H9 (cell line): ENCODE measurements around the gene ERN1. TPM values are rescaled to one million over a fixed set of nuclear protein-coding genes. Genes with fewer than 3 reads are reported as not detected.

Experiments
- DNase-seq: peaks from one replicate; pipeline ENCODE4 v3.0.0-alpha.2; 2017
- H2AFZ ChIP-seq: one replicate; pipeline ENCODE4 v1.6.1; 2013; ENCODE audit warnings: mild to moderate bottlenecking, low read length, control low read depth, moderate library complexity
- H2AK5ac ChIP-seq: 2 replicates; pipeline ENCODE4 v1.6.1; 2013; ENCODE audit warnings: low read length, control low read depth, mixed read lengths; ENCODE audit not compliant: insufficient read length
- H2BK120ac ChIP-seq: one replicate; pipeline ENCODE4 v1.6.1; 2013; ENCODE audit warnings: low read depth, mild to moderate bottlenecking, low read length, control low read depth, inconsistent platforms; ENCODE audit not compliant: poor library complexity, severe bottlenecking
- H2BK12ac ChIP-seq: 2 replicates; pipeline ENCODE4 v1.6.1; 2013; ENCODE audit warnings: low read length, control low read depth, mixed read lengths, low read depth; ENCODE audit not compliant: insufficient read length
- H2BK15ac ChIP-seq: 2 replicates; pipeline ENCODE4 v1.6.1; 2013; ENCODE audit warnings: low read depth, low read length, control low read depth
- H2BK20ac ChIP-seq: one replicate; pipeline ENCODE4 v1.6.1; 2013; ENCODE audit warnings: low read depth, mild to moderate bottlenecking, low read length, control low read depth, inconsistent platforms; ENCODE audit not compliant: poor library complexity, severe bottlenecking
- H2BK5ac ChIP-seq: 2 replicates; pipeline ENCODE4 v1.6.1; 2013; ENCODE audit warnings: low read length, control low read depth, mixed read lengths; ENCODE audit not compliant: insufficient read length
- H3K14ac ChIP-seq: 2 replicates; pipeline ENCODE4 v1.6.1; 2013; ENCODE audit warnings: low read length, control low read depth; ENCODE audit not compliant: insufficient read depth
- H3K18ac ChIP-seq: 2 replicates; pipeline ENCODE4 v1.6.1; 2013; ENCODE audit warnings: low read depth, mild to moderate bottlenecking, mixed read lengths, low read length, control low read depth; ENCODE audit not compliant: insufficient read length
- H3K23ac ChIP-seq: 2 replicates; pipeline ENCODE4 v1.6.1; 2013; ENCODE audit warnings: low read length, control low read depth, mixed read lengths, low read depth; ENCODE audit not compliant: insufficient read length
- H3K23me2 ChIP-seq: 2 replicates; pipeline ENCODE4 v1.6.1; 2013; ENCODE audit warnings: low read depth, mild to moderate bottlenecking, mixed read lengths, low read length, control low read depth; ENCODE audit not compliant: insufficient read length, poor library complexity, severe bottlenecking
- H3K27ac ChIP-seq: 2 replicates; pipeline ENCODE4 v1.5.1; 2013; ENCODE audit warnings: low read length, control low read depth, mixed read lengths, low read depth; ENCODE audit not compliant: insufficient read length
- H3K27me3 ChIP-seq: 2 replicates; pipeline ENCODE4 v1.6.1; 2013; ENCODE audit warnings: low read length, control low read depth, inconsistent platforms; ENCODE audit not compliant: insufficient read depth
- H3K4ac ChIP-seq: 2 replicates; pipeline ENCODE4 v1.6.1; 2013; ENCODE audit warnings: low read depth, mild to moderate bottlenecking, control low read depth, inconsistent platforms, low read length, moderate library complexity
- H3K4me1 ChIP-seq: 2 replicates; pipeline ENCODE4 v1.6.1; 2013; ENCODE audit warnings: low read length, control low read depth, inconsistent platforms; ENCODE audit not compliant: insufficient read depth
- H3K4me2 ChIP-seq: 2 replicates; pipeline ENCODE4 v1.6.1; 2013; ENCODE audit warnings: low read length, control low read depth, mixed read lengths; ENCODE audit not compliant: insufficient read length, insufficient read depth
- H3K56ac ChIP-seq: 2 replicates; pipeline ENCODE4 v1.6.1; 2013; ENCODE audit warnings: low read depth, mild to moderate bottlenecking, mixed read lengths, low read length, control low read depth; ENCODE audit not compliant: insufficient read length
- H3K79me1 ChIP-seq: 2 replicates; pipeline ENCODE4 v1.6.1; 2013; ENCODE audit warnings: low read depth, mild to moderate bottlenecking, moderate library complexity, low read length, control low read depth, inconsistent platforms; ENCODE audit not compliant: insufficient read depth, poor library complexity, severe bottlenecking
- H3K79me2 ChIP-seq: 2 replicates; pipeline ENCODE4 v1.6.1; 2013; ENCODE audit warnings: low read length, control low read depth, inconsistent platforms; ENCODE audit not compliant: insufficient read depth
- H3K9ac ChIP-seq: 2 replicates; pipeline ENCODE4 v1.6.1; 2013; ENCODE audit warnings: low read length, control low read depth, mixed read lengths; ENCODE audit not compliant: insufficient read length; ENCODE audit errors: extremely low read depth
- H3K9me3 ChIP-seq: one replicate; pipeline ENCODE4 v1.6.1; 2013; ENCODE audit warnings: low read depth, low read length, inconsistent platforms; ENCODE audit not compliant: control insufficient read depth
- H3T11ph ChIP-seq: one replicate; pipeline ENCODE4 v1.6.1; 2013; ENCODE audit warnings: mild to moderate bottlenecking, low read length, control low read depth, inconsistent platforms
- H4K20me1 ChIP-seq: one replicate; pipeline ENCODE4 v1.6.1; 2013; ENCODE audit not compliant: control insufficient read depth, insufficient read length, insufficient read depth
- H4K5ac ChIP-seq: 2 replicates; pipeline ENCODE4 v1.6.1; 2013; ENCODE audit warnings: low read depth, mild to moderate bottlenecking, mixed read lengths, low read length, control low read depth; ENCODE audit not compliant: insufficient read length
- H4K8ac ChIP-seq: replicated peaks from 2 replicates; pipeline ENCODE4 v1.6.1; 2013; ENCODE audit warnings: low read length, control low read depth, mixed read lengths, low read depth; ENCODE audit not compliant: insufficient read length
- H4K91ac ChIP-seq: 2 replicates; pipeline ENCODE4 v1.6.1; 2013; ENCODE audit warnings: low read depth, mild to moderate bottlenecking, moderate library complexity, mixed read lengths, low read length, control low read depth; ENCODE audit not compliant: insufficient read length
- H3K27ac Mint-ChIP-seq, 3 experiments: 2 replicates in 2 of 3; 3 replicates in 1 of 3; pipeline ENCODE4 v1.8.0; 2020 to 2021; ENCODE audit warnings: mixed read lengths in 3 of 3, mild to moderate bottlenecking in 1 of 3, moderate library complexity in 1 of 3
- H3K27me3 Mint-ChIP-seq: 2 replicates; pipeline ENCODE4 v1.8.0; 2021; ENCODE audit warnings: low read depth, mild to moderate bottlenecking, moderate library complexity, mixed read lengths
- H3K36me3 Mint-ChIP-seq, 3 experiments: 2 replicates in 2 of 3; 3 replicates in 1 of 3; pipeline ENCODE4 v1.8.0; 2020 to 2021; ENCODE audit warnings: low read depth in 3 of 3, mixed read lengths in 3 of 3; ENCODE audit not compliant: insufficient read depth in 1 of 3
- H3K4me1 Mint-ChIP-seq, 2 experiments: 2 replicates each; pipeline ENCODE4 v1.8.0; 2020; ENCODE audit warnings: mixed read lengths in 2 of 2
- H3K4me3 Mint-ChIP-seq, 2 experiments: 2 replicates in 1 of 2; 3 replicates in 1 of 2; pipeline ENCODE4 v1.8.0; 2020 to 2021; ENCODE audit warnings: mild to moderate bottlenecking in 2 of 2, mixed read lengths in 2 of 2, moderate library complexity in 1 of 2
- H3K9me3 Mint-ChIP-seq, 2 experiments: 2 replicates in 1 of 2; 3 replicates in 1 of 2; pipeline ENCODE4 v1.8.0; 2020; ENCODE audit warnings: mild to moderate bottlenecking in 2 of 2, mixed read lengths in 2 of 2, moderate library complexity in 1 of 2
- WGBS: extraction: QIAGEN DNeasy Blood & Tissue Kit; methylation state at CpG from one replicate; pipeline ENCODE4 v1.1.7; 2013; ENCODE audit warnings: missing lambda C conversion rate, low lambda C conversion rate, mixed read lengths; ENCODE audit not compliant: insufficient read length; ENCODE audit errors: extremely low coverage; 5-methylcytosine and 5-hydroxymethylcytosine counted together
- total RNA-seq: library from RNA; stranded (reverse); gene quantifications from 2 replicates; pipeline ENCODE4 v1.2.1, GENCODE V29; 2021
- TF ChIP-seq, protein P1 (sequence below): fragments of 200-600 bp; sonication (generic); conservative IDR thresholded peaks from 3 replicates; pipeline ENCODE4 v1.8.0; 2021; ENCODE audit warnings: antibody characterized with exemption, mild to moderate bottlenecking

ERN1 gene
- total RNA-seq, 1 experiment from 2014 or later = 5.0 TPM

DNA sequence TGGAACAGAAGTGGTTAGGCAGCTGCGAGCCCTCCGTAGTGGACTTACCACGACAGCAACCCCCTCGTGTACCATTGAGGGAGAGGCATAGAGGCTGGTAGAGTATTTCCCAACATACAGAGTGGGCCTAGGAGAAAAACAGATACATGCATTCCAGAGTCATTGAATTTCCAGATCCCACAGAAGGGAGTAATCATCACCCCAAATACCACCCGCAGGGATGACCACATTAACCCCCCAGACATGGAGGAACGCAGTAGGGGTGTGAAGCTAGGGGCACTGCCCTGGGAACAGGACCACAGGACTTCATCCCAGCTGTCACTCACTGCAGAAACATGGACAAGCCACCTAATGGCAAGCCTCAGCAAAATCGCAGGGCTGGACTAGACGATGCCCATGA lies 64.8 kb downstream of the ERN1 start:
- no CpG with 5 or more reads among the region's 8 CpGs for WGBS
- H4K91ac ChIP-seq = no peak overlapping the region
- H2BK20ac ChIP-seq = no peak overlapping the region
- Mint-ChIP-seq H3K4me1 (peaks cover 13 to 14% of the 10 kb centered on the region in 2 experiments), H3K9me3 (peaks cover 16 to 18% of the 10 kb centered on the region in 2 experiments), H3K4me3 (no peak overlapping the region), H3K27ac (peak overlapping the region in 1 of 3 experiments; percentile 38; a peak in 1 of 7 replicates), H3K27me3 (no peaks in the 10 kb centered on the region; the same call in 1 of the 2 replicates), H3K36me3 (peaks cover 19 to 26% (median 20%) of the 10 kb centered on the region in 3 experiments)
- no peak overlapping the region for H4K5ac ChIP-seq
- H3K27ac ChIP-seq = no peak overlapping the region
- H3K4me1 ChIP-seq = no peaks in the 10 kb centered on the region
- H4K20me1 ChIP-seq = no peaks in the 10 kb centered on the region
- no peaks in the 10 kb centered on the region for H3K27me3 ChIP-seq
- H3K18ac ChIP-seq = no peak overlapping the region
- no peak overlapping the region for H2AK5ac ChIP-seq
- no peak overlapping the region for H3K23ac ChIP-seq
- H2AFZ ChIP-seq = no peak overlapping the region
- no peak overlapping the region for H3K9ac ChIP-seq
- no peak overlapping the region for H2BK120ac ChIP-seq
- DNase-seq = no peak
- H2BK15ac ChIP-seq = no peak overlapping the region
- no peak overlapping the region for H2BK5ac ChIP-seq
- no peaks in the 10 kb centered on the region for H3K23me2 ChIP-seq
- no peak overlapping the region for H3K14ac ChIP-seq
- H2BK12ac ChIP-seq = no peak overlapping the region
- no peak overlapping the region for H4K8ac ChIP-seq
- peaks cover 9% of the 10 kb centered on the region for H3K9me3 ChIP-seq
- no peaks in the 10 kb centered on the region for H3K79me1 ChIP-seq
- TF ChIP-seq, protein P1, sequence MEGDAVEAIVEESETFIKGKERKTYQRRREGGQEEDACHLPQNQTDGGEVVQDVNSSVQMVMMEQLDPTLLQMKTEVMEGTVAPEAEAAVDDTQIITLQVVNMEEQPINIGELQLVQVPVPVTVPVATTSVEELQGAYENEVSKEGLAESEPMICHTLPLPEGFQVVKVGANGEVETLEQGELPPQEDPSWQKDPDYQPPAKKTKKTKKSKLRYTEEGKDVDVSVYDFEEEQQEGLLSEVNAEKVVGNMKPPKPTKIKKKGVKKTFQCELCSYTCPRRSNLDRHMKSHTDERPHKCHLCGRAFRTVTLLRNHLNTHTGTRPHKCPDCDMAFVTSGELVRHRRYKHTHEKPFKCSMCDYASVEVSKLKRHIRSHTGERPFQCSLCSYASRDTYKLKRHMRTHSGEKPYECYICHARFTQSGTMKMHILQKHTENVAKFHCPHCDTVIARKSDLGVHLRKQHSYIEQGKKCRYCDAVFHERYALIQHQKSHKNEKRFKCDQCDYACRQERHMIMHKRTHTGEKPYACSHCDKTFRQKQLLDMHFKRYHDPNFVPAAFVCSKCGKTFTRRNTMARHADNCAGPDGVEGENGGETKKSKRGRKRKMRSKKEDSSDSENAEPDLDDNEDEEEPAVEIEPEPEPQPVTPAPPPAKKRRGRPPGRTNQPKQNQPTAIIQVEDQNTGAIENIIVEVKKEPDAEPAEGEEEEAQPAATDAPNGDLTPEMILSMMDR = no peak
- no peak overlapping the region for H3K56ac ChIP-seq
- no peak overlapping the region for H3K4ac ChIP-seq
- H3T11ph ChIP-seq = no peak overlapping the region
- H3K4me2 ChIP-seq = no peak overlapping the region
- H3K79me2 ChIP-seq = no peaks in the 10 kb centered on the region
